C4-2B (cell line): ENCODE data around the gene VBP1.

Experiments used
- ZFX ChIP-seq: fragments of 450-650 bp; IDR thresholded peaks from 2 replicates; pipeline ENCODE4 v1.6.1; 2017
- TF ChIP-seq, protein P1 (sequence below): fragments of 450-650 bp; conservative IDR thresholded peaks from 2 replicates; pipeline ENCODE4 v1.5.1; 2017; ENCODE audit warnings: mild to moderate bottlenecking

- TF ChIP-seq, protein P1, sequence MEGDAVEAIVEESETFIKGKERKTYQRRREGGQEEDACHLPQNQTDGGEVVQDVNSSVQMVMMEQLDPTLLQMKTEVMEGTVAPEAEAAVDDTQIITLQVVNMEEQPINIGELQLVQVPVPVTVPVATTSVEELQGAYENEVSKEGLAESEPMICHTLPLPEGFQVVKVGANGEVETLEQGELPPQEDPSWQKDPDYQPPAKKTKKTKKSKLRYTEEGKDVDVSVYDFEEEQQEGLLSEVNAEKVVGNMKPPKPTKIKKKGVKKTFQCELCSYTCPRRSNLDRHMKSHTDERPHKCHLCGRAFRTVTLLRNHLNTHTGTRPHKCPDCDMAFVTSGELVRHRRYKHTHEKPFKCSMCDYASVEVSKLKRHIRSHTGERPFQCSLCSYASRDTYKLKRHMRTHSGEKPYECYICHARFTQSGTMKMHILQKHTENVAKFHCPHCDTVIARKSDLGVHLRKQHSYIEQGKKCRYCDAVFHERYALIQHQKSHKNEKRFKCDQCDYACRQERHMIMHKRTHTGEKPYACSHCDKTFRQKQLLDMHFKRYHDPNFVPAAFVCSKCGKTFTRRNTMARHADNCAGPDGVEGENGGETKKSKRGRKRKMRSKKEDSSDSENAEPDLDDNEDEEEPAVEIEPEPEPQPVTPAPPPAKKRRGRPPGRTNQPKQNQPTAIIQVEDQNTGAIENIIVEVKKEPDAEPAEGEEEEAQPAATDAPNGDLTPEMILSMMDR, result no peak
- no peak for TF ChIP-seq ZFX
Measured at GRCh38 chrX:155266439-155266838, 50.2 kb downstream of the VBP1 start.
